Activated CD4-positive, alpha-beta memory T cell treated with anti-CD3 and anti-CD28 coated beads for 36 hours (primary cell): ENCODE measurements around the gene MIPEP. TPM values are rescaled to one million over a fixed set of nuclear protein-coding genes. Genes with fewer than 3 reads are reported as not detected.
"Not testable (repeated sequence)": the region's sequence is repeated elsewhere in the genome, so short reads cannot be mapped to it uniquely, and the experiment has no call there.

Experiments
- CTCF ChIA-PET: fragments of 350-600 bp; sonication (Branson Sonifier 250); formaldehyde crosslinking; loops from one replicate; lab custom pipeline; 2021; ENCODE audit warnings: antibody characterized with exemption, inconsistent platforms; lab: Charles Lee
- POLR2A ChIA-PET: fragments of 350-600 bp; sonication (Branson Sonifier 250); formaldehyde crosslinking; loops from one replicate; lab custom pipeline; 2021; ENCODE audit warnings: antibody characterized with exemption; lab: Charles Lee
- DNase-seq: peaks from one replicate; pipeline ENCODE4 v3.0.0-alpha.2; 2020
- H3K27ac Mint-ChIP-seq: one replicate; pipeline ENCODE4 v1.8.0; 2021; ENCODE audit warnings: mixed read lengths
- H3K27me3 Mint-ChIP-seq: one replicate; pipeline ENCODE4 v1.8.0; 2021; ENCODE audit warnings: mixed read lengths
- H3K36me3 Mint-ChIP-seq: one replicate; pipeline ENCODE4 v1.8.0; 2021; ENCODE audit warnings: mixed read lengths
- H3K4me1 Mint-ChIP-seq: one replicate; pipeline ENCODE4 v1.8.0; 2021; ENCODE audit warnings: low read depth, mixed read lengths
- H3K4me3 Mint-ChIP-seq: one replicate; pipeline ENCODE4 v1.8.0; 2021; ENCODE audit warnings: mild to moderate bottlenecking, mixed read lengths
- H3K9me3 Mint-ChIP-seq: one replicate; pipeline ENCODE4 v1.8.0; 2021; ENCODE audit warnings: mixed read lengths
- intact Hi-C: fragments of 100-400 bp; cut with micrococcal nuclease; formaldehyde crosslinking; loops from one replicate; pipeline ENCODE4 v1.15.1; 2023
- total RNA-seq, 2 experiments: library from RNA; stranded (reverse); gene quantifications; one replicate each; pipeline ENCODE4 v1.2.3, GENCODE V29; 2021

Gene MIPEP
- total RNA-seq, 2 experiments from 2014 or later = 16.6 to 16.7 TPM

DNA sequence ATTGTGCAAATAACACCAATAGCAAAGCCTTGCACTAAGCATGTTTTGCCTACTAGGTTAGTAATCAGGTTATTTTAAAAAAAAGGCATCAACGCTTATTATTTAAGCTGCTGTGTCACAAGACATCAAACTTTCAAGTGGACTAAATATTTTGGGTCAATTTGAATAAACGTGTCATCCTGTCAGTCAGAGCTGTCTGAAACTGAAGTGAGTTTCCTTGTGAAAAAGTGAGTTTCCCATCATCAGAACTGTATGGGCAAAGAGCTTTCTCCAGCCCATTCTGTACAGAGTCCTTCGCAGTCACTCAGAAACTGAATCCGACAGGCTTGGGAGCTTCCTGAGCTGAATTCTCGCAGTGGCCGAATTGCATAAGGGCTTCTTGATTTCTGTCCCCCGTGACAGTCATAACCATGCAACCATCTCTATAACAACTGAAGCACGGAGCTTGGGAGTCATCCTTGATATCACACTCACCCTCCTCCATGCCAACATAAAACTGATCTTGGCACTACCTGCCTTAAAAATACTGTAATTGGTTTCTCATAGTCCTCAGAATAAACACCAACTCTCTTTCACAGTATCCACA lies 139.8 kb downstream of the MIPEP start:
- ChIA-PET POLR2A (interaction anchor here (0.6 to 0.8 kb wide), 2 partner anchors 9 to 50 kb away, joined by 3 to 4 read pairs; no protein-coding TSS in a partner anchor), CTCF (no interaction called here)
- no peaks in the 10 kb centered on the region for H3K27me3 Mint-ChIP-seq
- intact Hi-C loops = no loop called here
- H3K36me3 Mint-ChIP-seq = peaks cover 5% of the 10 kb centered on the region
- no peak overlapping the region for H3K4me3 Mint-ChIP-seq
- no peak overlapping the region for H3K27ac Mint-ChIP-seq
- H3K9me3 Mint-ChIP-seq = no peaks in the 10 kb centered on the region
- H3K4me1 Mint-ChIP-seq = peaks cover 34% of the 10 kb centered on the region
- no peak for DNase-seq

DNA sequence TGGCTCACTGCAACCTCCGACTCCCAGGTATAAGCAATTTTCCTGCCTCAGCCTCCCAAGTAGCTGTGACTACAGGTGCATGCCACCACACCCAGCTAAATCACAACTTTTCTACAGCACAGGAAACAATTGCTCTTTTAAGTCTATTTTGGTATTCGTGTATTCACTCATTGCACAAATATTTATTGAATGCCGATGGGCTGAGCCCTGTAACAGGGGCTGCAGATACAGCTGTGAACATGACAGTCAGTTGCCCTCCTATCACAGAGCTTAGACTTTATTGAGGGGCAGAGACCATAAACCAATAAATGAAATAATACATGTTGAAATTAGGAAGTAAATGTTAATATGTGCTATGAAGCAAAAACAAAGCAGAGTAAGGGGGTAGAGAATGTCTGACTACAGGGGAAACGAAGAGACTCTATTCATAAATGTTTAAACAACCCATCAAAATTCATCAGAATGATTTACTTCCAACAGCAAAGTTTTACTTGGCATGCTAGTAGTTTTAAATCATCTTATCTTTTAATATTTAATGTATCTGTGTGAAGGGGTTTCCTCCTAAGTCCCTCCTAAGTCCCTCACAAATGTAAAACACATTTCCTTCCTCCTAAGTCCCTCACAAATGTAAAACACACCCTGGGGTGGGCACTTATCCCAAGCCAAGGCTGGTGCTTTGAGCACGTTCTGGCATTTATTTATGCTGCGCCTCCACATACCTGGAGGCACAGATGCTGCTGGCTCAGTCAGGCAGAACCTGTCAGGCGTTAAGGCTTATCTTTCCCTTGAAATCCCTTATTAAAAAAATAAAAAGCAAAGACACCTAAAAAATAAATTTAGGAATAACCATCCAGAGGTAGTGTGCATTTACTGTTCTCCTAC lies 140.8 kb downstream of the MIPEP start:
- Mint-ChIP-seq H3K36me3 (peaks cover 5% of the 10 kb centered on the region), H3K27me3 (no peaks in the 10 kb centered on the region), H3K9me3 (no peaks in the 10 kb centered on the region), H3K27ac (no peak overlapping the region), H3K4me3 (no peak overlapping the region), H3K4me1 (peaks cover 36% of the 10 kb centered on the region)
- no peak for DNase-seq
- intact Hi-C loops = no loop called here
- ChIA-PET POLR2A (no interaction called here), CTCF (no interaction called here)

GRCh38 chr13:23746141-23746540 lies 143.1 kb downstream of the MIPEP start:
- POLR2A ChIA-PET, H3K27ac Mint-ChIP-seq, CTCF ChIA-PET, H3K9me3 Mint-ChIP-seq, H3K4me3 Mint-ChIP-seq, intact Hi-C loops, H3K36me3 Mint-ChIP-seq, H3K27me3 Mint-ChIP-seq, DNase-seq: not testable (repeated sequence)
- peaks cover 33% of the 10 kb centered on the region for H3K4me1 Mint-ChIP-seq

DNA sequence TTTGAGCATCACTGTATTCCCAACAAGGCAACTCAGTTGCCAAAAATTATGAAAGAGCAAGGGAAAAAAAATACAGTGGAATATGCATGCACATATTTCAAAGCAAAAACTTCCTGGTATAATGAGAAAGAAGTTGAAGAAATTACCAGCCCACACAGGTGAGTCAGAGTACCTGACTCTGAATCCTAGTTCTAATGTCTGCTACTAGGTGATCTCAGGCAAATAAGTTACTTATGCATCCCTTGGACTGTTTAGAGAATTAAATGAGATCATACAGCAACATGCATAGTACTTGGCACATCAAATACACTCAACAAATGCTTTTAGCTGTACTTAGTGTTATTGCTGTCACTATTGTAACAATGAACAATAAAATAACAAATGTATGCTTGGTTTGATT lies 144.9 kb downstream of the MIPEP start:
- Mint-ChIP-seq H3K4me3 (no peak overlapping the region), H3K9me3 (no peaks in the 10 kb centered on the region), H3K27me3 (peaks cover 3% of the 10 kb centered on the region), H3K27ac (no peak overlapping the region), H3K36me3 (no peaks in the 10 kb centered on the region), H3K4me1 (peaks cover 25% of the 10 kb centered on the region)
- intact Hi-C loops = loop anchor here (5.0 kb wide), 2 partner anchors 167 to 682 kb away; no protein-coding TSS in a partner anchor
- ChIA-PET POLR2A (interaction anchor here (1.1 kb wide), 1 partner anchor 10 kb away, joined by 3 read pairs; no protein-coding TSS in a partner anchor), CTCF (interaction anchor here (0.7 to 1.0 kb wide), 2 partner anchors 66 to 239 kb away, joined by 3 read pairs; no protein-coding TSS in a partner anchor)
- no peak for DNase-seq

DNA sequence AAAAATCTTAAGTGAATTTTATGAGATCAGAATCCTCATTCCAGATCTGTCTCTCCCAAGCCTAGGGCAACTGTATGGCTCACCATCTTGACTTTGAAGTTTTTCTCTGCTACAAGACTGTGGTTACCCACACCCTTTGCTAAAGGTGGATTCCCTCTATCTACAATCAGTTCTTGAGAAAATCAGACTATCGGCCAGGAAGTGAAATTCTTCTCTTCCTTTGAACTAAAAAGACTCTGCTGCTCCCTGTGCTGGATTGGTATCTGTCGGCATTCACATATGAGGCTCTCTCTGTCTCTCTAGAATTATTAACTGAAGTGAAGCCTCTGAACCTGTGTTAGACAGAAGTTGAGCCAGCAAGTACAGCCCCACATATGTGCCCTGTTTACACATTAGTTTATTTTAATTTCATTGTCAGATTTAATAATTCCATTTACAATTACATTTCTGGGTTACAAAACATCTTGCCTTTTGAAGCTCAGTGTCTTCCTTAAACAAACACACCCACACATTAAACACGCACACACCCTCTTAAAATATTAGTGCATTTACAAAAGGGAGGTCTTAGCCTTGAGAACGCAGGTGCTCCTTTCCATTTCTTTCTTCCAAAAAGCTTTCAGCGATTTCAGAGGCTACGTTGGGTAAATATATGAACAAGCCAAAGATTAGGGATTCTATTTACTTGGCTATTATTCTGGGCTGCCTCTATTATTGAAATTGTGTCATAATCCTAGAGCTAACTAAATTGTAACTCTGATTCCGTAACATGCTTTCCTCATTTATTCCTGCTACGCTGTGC lies 145.7 kb downstream of the MIPEP start:
- Mint-ChIP-seq H3K4me3 (no peak overlapping the region), H3K4me1 (peaks cover 25% of the 10 kb centered on the region), H3K27ac (no peak overlapping the region), H3K36me3 (no peaks in the 10 kb centered on the region), H3K9me3 (no peaks in the 10 kb centered on the region), H3K27me3 (peaks cover 3% of the 10 kb centered on the region)
- POLR2A ChIA-PET = interaction anchor here (1.1 kb wide), 1 partner anchor 9 kb away, joined by 3 read pairs; no protein-coding TSS in a partner anchor
- intact Hi-C loops = loop anchor here (1.0 to 5.0 kb wide), 5 partner anchors 9 to 681 kb away; no protein-coding TSS in a partner anchor
- CTCF ChIA-PET = interaction anchor here (0.6 to 1.8 kb wide), 4 partner anchors 8 to 240 kb away, joined by 3 to 6 read pairs (median 4); no protein-coding TSS in a partner anchor
- peak; percentile 19 for DNase-seq

GRCh38 chr13:23741879-23742510 lies 147.2 kb downstream of the MIPEP start:
- peaks cover 3% of the 10 kb centered on the region for H3K27me3 Mint-ChIP-seq
- H3K27ac Mint-ChIP-seq = no peak overlapping the region
- no peaks in the 10 kb centered on the region for H3K36me3 Mint-ChIP-seq
- peaks cover 25% of the 10 kb centered on the region for H3K4me1 Mint-ChIP-seq
- intact Hi-C loops = loop anchor here (2.0 to 5.0 kb wide), 3 partner anchors 165 to 680 kb away; no protein-coding TSS in a partner anchor
- no peak overlapping the region for H3K4me3 Mint-ChIP-seq
- ChIA-PET CTCF (interaction anchor here (1.3 to 1.8 kb wide), 3 partner anchors 9 to 14 kb away, joined by 4 to 6 read pairs (median 5); no protein-coding TSS in a partner anchor), POLR2A (no interaction called here)
- H3K9me3 Mint-ChIP-seq = no peaks in the 10 kb centered on the region
- DNase-seq = no peak

- Mint-ChIP-seq H3K27me3 (peaks cover 3% of the 10 kb centered on the region), H3K4me1 (peaks cover 25% of the 10 kb centered on the region), H3K4me3 (no peak overlapping the region), H3K9me3 (no peaks in the 10 kb centered on the region), H3K27ac (no peak overlapping the region), H3K36me3 (no peaks in the 10 kb centered on the region)
- CTCF ChIA-PET = no interaction called here
- intact Hi-C loops = loop anchor here (5.0 kb wide), 2 partner anchors 163 to 678 kb away; no protein-coding TSS in a partner anchor
- no peak for DNase-seq
- POLR2A ChIA-PET = interaction anchor here (0.7 kb wide), 1 partner anchor 9 kb away, joined by 4 read pairs; no protein-coding TSS in a partner anchor
Measured at GRCh38 chr13:23740002-23740401, 149.2 kb downstream of the MIPEP start.

- H3K4me1 Mint-ChIP-seq = peaks cover 24% of the 10 kb centered on the region
- H3K4me3 Mint-ChIP-seq = no peak overlapping the region
- peaks cover 3% of the 10 kb centered on the region for H3K27me3 Mint-ChIP-seq
- no peaks in the 10 kb centered on the region for H3K9me3 Mint-ChIP-seq
- DNase-seq = no peak
- H3K27ac Mint-ChIP-seq = no peak overlapping the region
- ChIA-PET CTCF (interaction anchor here (0.7 kb wide), 1 partner anchor 27 kb away, joined by 3 read pairs; no protein-coding TSS in a partner anchor), POLR2A (interaction anchor here (0.7 kb wide), 1 partner anchor 10 kb away, joined by 4 read pairs; no protein-coding TSS in a partner anchor)
- intact Hi-C loops = no loop called here
- no peaks in the 10 kb centered on the region for H3K36me3 Mint-ChIP-seq
Measured at GRCh38 chr13:23739596-23739995, 149.6 kb downstream of the MIPEP start.

DNA sequence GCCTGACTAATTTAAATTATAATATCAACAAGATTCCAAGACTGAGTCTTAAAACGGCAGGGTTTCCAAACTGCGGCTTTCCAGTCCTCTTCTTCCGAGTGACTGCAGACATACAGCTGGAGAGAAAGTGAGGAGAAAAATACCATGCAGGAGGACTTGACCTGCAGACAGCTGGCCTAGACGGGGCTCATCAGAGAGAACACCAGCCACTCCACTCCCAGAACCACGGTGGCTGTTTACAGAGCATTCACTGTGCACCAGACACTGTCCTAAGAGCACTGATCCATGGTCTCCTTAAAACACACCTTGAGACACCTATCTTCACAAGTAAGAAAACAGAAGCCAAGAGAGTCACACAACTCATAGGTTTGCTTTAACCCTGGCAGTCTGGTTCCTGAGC lies 152.7 kb downstream of the MIPEP start:
- no peaks in the 10 kb centered on the region for H3K9me3 Mint-ChIP-seq
- H3K4me3 Mint-ChIP-seq = no peak overlapping the region
- H3K36me3 Mint-ChIP-seq = no peaks in the 10 kb centered on the region
- no peak overlapping the region for H3K27ac Mint-ChIP-seq
- intact Hi-C loops = no loop called here
- CTCF ChIA-PET = interaction anchor here (0.6 kb wide), 1 partner anchor 63 kb away, joined by 5 read pairs; no protein-coding TSS in a partner anchor
- no peak for DNase-seq
- no peaks in the 10 kb centered on the region for H3K4me1 Mint-ChIP-seq
- peaks cover 2% of the 10 kb centered on the region for H3K27me3 Mint-ChIP-seq
- POLR2A ChIA-PET = no interaction called here

- H3K9me3 Mint-ChIP-seq = no peaks in the 10 kb centered on the region
- POLR2A ChIA-PET = no interaction called here
- no peaks in the 10 kb centered on the region for H3K4me1 Mint-ChIP-seq
- no peaks in the 10 kb centered on the region for H3K36me3 Mint-ChIP-seq
- CTCF ChIA-PET = interaction anchor here (1.2 kb wide), 1 partner anchor 27 kb away, joined by 3 read pairs; no protein-coding TSS in a partner anchor
- H3K27me3 Mint-ChIP-seq = no peaks in the 10 kb centered on the region
- H3K27ac Mint-ChIP-seq = no peak overlapping the region
- no peak for DNase-seq
- intact Hi-C loops = no loop called here
- H3K4me3 Mint-ChIP-seq = no peak overlapping the region
Measured at GRCh38 chr13:23735329-23735728, 153.9 kb downstream of the MIPEP start.

DNA sequence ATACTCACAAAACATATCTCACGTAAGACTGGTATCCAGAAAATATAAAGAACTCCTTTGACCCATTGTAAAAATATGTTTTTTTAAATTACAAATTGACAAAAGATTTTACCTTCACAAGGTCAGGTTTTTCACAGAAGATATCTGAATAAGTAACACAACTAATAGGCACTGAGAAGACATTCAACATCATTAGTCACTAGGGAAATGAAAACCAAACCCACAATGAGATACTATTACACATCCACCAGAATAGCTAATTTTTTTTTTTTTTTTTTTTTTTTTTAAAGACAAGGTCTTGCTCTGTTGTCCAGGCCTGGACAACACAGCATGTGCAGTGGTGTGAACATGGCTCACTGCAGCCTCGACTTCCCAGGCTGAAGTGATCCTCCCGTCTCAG lies 157.5 kb downstream of the MIPEP start:
- ChIA-PET POLR2A (no interaction called here), CTCF (no interaction called here)
- H3K4me1 Mint-ChIP-seq = no peaks in the 10 kb centered on the region
- no peak for DNase-seq
- intact Hi-C loops = no loop called here
- no peaks in the 10 kb centered on the region for H3K9me3 Mint-ChIP-seq
- no peak overlapping the region for H3K4me3 Mint-ChIP-seq
- no peak overlapping the region for H3K27ac Mint-ChIP-seq
- H3K36me3 Mint-ChIP-seq = peaks cover 6% of the 10 kb centered on the region
- H3K27me3 Mint-ChIP-seq = no peaks in the 10 kb centered on the region
